H9 (cell line): ENCODE data around the gene ACSF3. TPM values are rescaled to one million over a fixed set of nuclear protein-coding genes. Genes with fewer than 3 reads are reported as not detected.

Source experiments
- DNase-seq: peaks from one replicate; pipeline ENCODE4 v3.0.0-alpha.2; 2017
- H2AFZ ChIP-seq: one replicate; pipeline ENCODE4 v1.6.1; 2013; ENCODE audit warnings: mild to moderate bottlenecking, low read length, control low read depth, moderate library complexity
- H2AK5ac ChIP-seq: 2 replicates; pipeline ENCODE4 v1.6.1; 2013; ENCODE audit warnings: low read length, control low read depth, mixed read lengths; ENCODE audit not compliant: insufficient read length
- H2BK120ac ChIP-seq: one replicate; pipeline ENCODE4 v1.6.1; 2013; ENCODE audit warnings: low read depth, mild to moderate bottlenecking, low read length, control low read depth, inconsistent platforms; ENCODE audit not compliant: poor library complexity, severe bottlenecking
- H2BK12ac ChIP-seq: 2 replicates; pipeline ENCODE4 v1.6.1; 2013; ENCODE audit warnings: low read length, control low read depth, mixed read lengths, low read depth; ENCODE audit not compliant: insufficient read length
- H2BK15ac ChIP-seq: 2 replicates; pipeline ENCODE4 v1.6.1; 2013; ENCODE audit warnings: low read depth, low read length, control low read depth
- H2BK20ac ChIP-seq: one replicate; pipeline ENCODE4 v1.6.1; 2013; ENCODE audit warnings: low read depth, mild to moderate bottlenecking, low read length, control low read depth, inconsistent platforms; ENCODE audit not compliant: poor library complexity, severe bottlenecking
- H2BK5ac ChIP-seq: 2 replicates; pipeline ENCODE4 v1.6.1; 2013; ENCODE audit warnings: low read length, control low read depth, mixed read lengths; ENCODE audit not compliant: insufficient read length
- H3K14ac ChIP-seq: 2 replicates; pipeline ENCODE4 v1.6.1; 2013; ENCODE audit warnings: low read length, control low read depth; ENCODE audit not compliant: insufficient read depth
- H3K18ac ChIP-seq: 2 replicates; pipeline ENCODE4 v1.6.1; 2013; ENCODE audit warnings: low read depth, mild to moderate bottlenecking, mixed read lengths, low read length, control low read depth; ENCODE audit not compliant: insufficient read length
- H3K23ac ChIP-seq: 2 replicates; pipeline ENCODE4 v1.6.1; 2013; ENCODE audit warnings: low read length, control low read depth, mixed read lengths, low read depth; ENCODE audit not compliant: insufficient read length
- H3K23me2 ChIP-seq: 2 replicates; pipeline ENCODE4 v1.6.1; 2013; ENCODE audit warnings: low read depth, mild to moderate bottlenecking, mixed read lengths, low read length, control low read depth; ENCODE audit not compliant: insufficient read length, poor library complexity, severe bottlenecking
- H3K27ac ChIP-seq: 2 replicates; pipeline ENCODE4 v1.5.1; 2013; ENCODE audit warnings: low read length, control low read depth, mixed read lengths, low read depth; ENCODE audit not compliant: insufficient read length
- H3K27me3 ChIP-seq: 2 replicates; pipeline ENCODE4 v1.6.1; 2013; ENCODE audit warnings: low read length, control low read depth, inconsistent platforms; ENCODE audit not compliant: insufficient read depth
- H3K4ac ChIP-seq: 2 replicates; pipeline ENCODE4 v1.6.1; 2013; ENCODE audit warnings: low read depth, mild to moderate bottlenecking, control low read depth, inconsistent platforms, low read length, moderate library complexity
- H3K4me1 ChIP-seq: 2 replicates; pipeline ENCODE4 v1.6.1; 2013; ENCODE audit warnings: low read length, control low read depth, inconsistent platforms; ENCODE audit not compliant: insufficient read depth
- H3K4me2 ChIP-seq: 2 replicates; pipeline ENCODE4 v1.6.1; 2013; ENCODE audit warnings: low read length, control low read depth, mixed read lengths; ENCODE audit not compliant: insufficient read length, insufficient read depth
- H3K56ac ChIP-seq: 2 replicates; pipeline ENCODE4 v1.6.1; 2013; ENCODE audit warnings: low read depth, mild to moderate bottlenecking, mixed read lengths, low read length, control low read depth; ENCODE audit not compliant: insufficient read length
- H3K79me1 ChIP-seq: 2 replicates; pipeline ENCODE4 v1.6.1; 2013; ENCODE audit warnings: low read depth, mild to moderate bottlenecking, moderate library complexity, low read length, control low read depth, inconsistent platforms; ENCODE audit not compliant: insufficient read depth, poor library complexity, severe bottlenecking
- H3K79me2 ChIP-seq: 2 replicates; pipeline ENCODE4 v1.6.1; 2013; ENCODE audit warnings: low read length, control low read depth, inconsistent platforms; ENCODE audit not compliant: insufficient read depth
- H3K9ac ChIP-seq: 2 replicates; pipeline ENCODE4 v1.6.1; 2013; ENCODE audit warnings: low read length, control low read depth, mixed read lengths; ENCODE audit not compliant: insufficient read length; ENCODE audit errors: extremely low read depth
- H3K9me3 ChIP-seq: one replicate; pipeline ENCODE4 v1.6.1; 2013; ENCODE audit warnings: low read depth, low read length, inconsistent platforms; ENCODE audit not compliant: control insufficient read depth
- H3T11ph ChIP-seq: one replicate; pipeline ENCODE4 v1.6.1; 2013; ENCODE audit warnings: mild to moderate bottlenecking, low read length, control low read depth, inconsistent platforms
- H4K20me1 ChIP-seq: one replicate; pipeline ENCODE4 v1.6.1; 2013; ENCODE audit not compliant: control insufficient read depth, insufficient read length, insufficient read depth
- H4K5ac ChIP-seq: 2 replicates; pipeline ENCODE4 v1.6.1; 2013; ENCODE audit warnings: low read depth, mild to moderate bottlenecking, mixed read lengths, low read length, control low read depth; ENCODE audit not compliant: insufficient read length
- H4K8ac ChIP-seq: replicated peaks from 2 replicates; pipeline ENCODE4 v1.6.1; 2013; ENCODE audit warnings: low read length, control low read depth, mixed read lengths, low read depth; ENCODE audit not compliant: insufficient read length
- H4K91ac ChIP-seq: 2 replicates; pipeline ENCODE4 v1.6.1; 2013; ENCODE audit warnings: low read depth, mild to moderate bottlenecking, moderate library complexity, mixed read lengths, low read length, control low read depth; ENCODE audit not compliant: insufficient read length
- H3K27ac Mint-ChIP-seq, 3 experiments: 2 replicates in 2 of 3; 3 replicates in 1 of 3; pipeline ENCODE4 v1.8.0; 2020 to 2021; ENCODE audit warnings: mixed read lengths in 3 of 3, mild to moderate bottlenecking in 1 of 3, moderate library complexity in 1 of 3
- H3K27me3 Mint-ChIP-seq: 2 replicates; pipeline ENCODE4 v1.8.0; 2021; ENCODE audit warnings: low read depth, mild to moderate bottlenecking, moderate library complexity, mixed read lengths
- H3K36me3 Mint-ChIP-seq, 3 experiments: 2 replicates in 2 of 3; 3 replicates in 1 of 3; pipeline ENCODE4 v1.8.0; 2020 to 2021; ENCODE audit warnings: low read depth in 3 of 3, mixed read lengths in 3 of 3; ENCODE audit not compliant: insufficient read depth in 1 of 3
- H3K4me1 Mint-ChIP-seq, 2 experiments: 2 replicates each; pipeline ENCODE4 v1.8.0; 2020; ENCODE audit warnings: mixed read lengths in 2 of 2
- H3K4me3 Mint-ChIP-seq, 2 experiments: 2 replicates in 1 of 2; 3 replicates in 1 of 2; pipeline ENCODE4 v1.8.0; 2020 to 2021; ENCODE audit warnings: mild to moderate bottlenecking in 2 of 2, mixed read lengths in 2 of 2, moderate library complexity in 1 of 2
- H3K9me3 Mint-ChIP-seq, 2 experiments: 2 replicates in 1 of 2; 3 replicates in 1 of 2; pipeline ENCODE4 v1.8.0; 2020; ENCODE audit warnings: mild to moderate bottlenecking in 2 of 2, mixed read lengths in 2 of 2, moderate library complexity in 1 of 2
- CTCF ChIP-seq: fragments of 200-600 bp; sonication (generic); conservative IDR thresholded peaks from 3 replicates; pipeline ENCODE4 v1.8.0; 2021; ENCODE audit warnings: antibody characterized with exemption, mild to moderate bottlenecking
- WGBS: extraction: QIAGEN DNeasy Blood & Tissue Kit; methylation state at CpG from one replicate; pipeline ENCODE4 v1.1.7; 2013; ENCODE audit warnings: missing lambda C conversion rate, low lambda C conversion rate, mixed read lengths; ENCODE audit not compliant: insufficient read length; ENCODE audit errors: extremely low coverage; 5-methylcytosine and 5-hydroxymethylcytosine counted together
- total RNA-seq: library from RNA; stranded (reverse); gene quantifications from 2 replicates; pipeline ENCODE4 v1.2.1, GENCODE V29; 2021

The ACSF3 gene
- total RNA-seq, 1 experiment from 2014 or later: 31.3 TPM

DNA sequence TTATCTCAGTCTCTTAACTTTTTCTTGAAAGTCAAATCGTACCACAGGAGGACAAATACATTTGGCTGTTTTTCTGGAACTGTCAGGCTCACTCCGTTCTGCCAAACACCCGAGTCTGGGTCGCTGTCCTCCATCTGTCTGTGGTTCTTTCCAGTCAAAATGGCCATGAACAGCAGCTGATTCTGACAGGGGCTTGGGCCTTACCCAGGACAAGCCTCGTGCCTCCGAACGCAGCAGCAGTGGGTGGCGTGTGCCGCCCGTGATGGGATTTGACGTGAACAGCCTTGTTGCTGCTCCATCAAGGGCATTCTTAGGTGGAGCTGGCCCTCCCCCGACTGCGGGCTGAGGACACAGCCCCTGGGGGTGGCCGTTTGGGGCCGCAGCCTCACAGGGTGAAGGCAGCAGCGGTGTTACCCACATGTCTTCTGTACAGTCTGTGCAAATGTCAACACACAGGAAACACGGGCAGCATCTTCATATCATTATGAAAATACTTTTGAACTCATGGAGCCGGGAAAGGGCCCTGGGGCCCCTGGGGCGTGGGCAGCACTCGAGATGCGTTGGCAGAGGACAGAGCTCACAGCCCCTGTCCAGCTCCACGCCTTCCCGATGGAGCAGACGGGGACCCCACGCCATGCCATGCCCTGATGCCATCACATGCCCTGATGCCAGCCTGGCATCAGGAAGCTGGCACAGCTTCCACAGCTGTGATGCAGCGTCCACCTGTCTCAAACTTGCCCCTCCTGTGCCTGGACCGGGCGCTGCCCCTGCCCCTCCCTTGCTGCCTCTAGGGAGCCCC is 8.6 kb upstream of the ACSF3 start:
- no CpG with 5 or more reads among the region's 28 CpGs for WGBS
- Mint-ChIP-seq H3K4me3 (no peak overlapping the region), H3K4me1 (peaks cover 0 to 14% of the 10 kb centered on the region in 2 experiments; a peak in 2 of 4 replicates), H3K36me3 (peaks cover 2 to 4% (median 3%) of the 10 kb centered on the region in 3 experiments; a peak in 4 of 7 replicates), H3K27me3 (peaks cover 40% of the 10 kb centered on the region), H3K27ac (no peak overlapping the region), H3K9me3 (peaks cover 7 to 11% of the 10 kb centered on the region in 2 experiments)
- no peak overlapping the region for H3T11ph ChIP-seq
- no peaks in the 10 kb centered on the region for H3K79me1 ChIP-seq
- no peak overlapping the region for H2BK20ac ChIP-seq
- H4K5ac ChIP-seq: no peak overlapping the region
- H3K27ac ChIP-seq: no peak overlapping the region
- H3K18ac ChIP-seq: no peak overlapping the region
- no peaks in the 10 kb centered on the region for H3K23me2 ChIP-seq
- H3K9me3 ChIP-seq: no peaks in the 10 kb centered on the region
- no peak overlapping the region for H2BK15ac ChIP-seq
- no peak overlapping the region for H3K56ac ChIP-seq
- no peak overlapping the region for H3K4ac ChIP-seq
- no peak overlapping the region for H2BK120ac ChIP-seq
- no peak overlapping the region for H3K23ac ChIP-seq
- H3K14ac ChIP-seq: no peak overlapping the region
- no peak overlapping the region for H2BK12ac ChIP-seq
- no peaks in the 10 kb centered on the region for H4K20me1 ChIP-seq
- TF ChIP-seq CTCF: no peak
- H3K4me2 ChIP-seq: no peak overlapping the region
- H3K4me1 ChIP-seq: no peaks in the 10 kb centered on the region
- no peak overlapping the region for H4K8ac ChIP-seq
- no peak for DNase-seq
- no peak overlapping the region for H2AK5ac ChIP-seq
- H4K91ac ChIP-seq: no peak overlapping the region
- no peak overlapping the region for H3K9ac ChIP-seq
- H3K79me2 ChIP-seq: no peaks in the 10 kb centered on the region
- no peak overlapping the region for H2AFZ ChIP-seq
- no peaks in the 10 kb centered on the region for H3K27me3 ChIP-seq
- H2BK5ac ChIP-seq: no peak overlapping the region
